GM18870 (cell line): ENCODE results near the gene AGK.
"Not testable (repeated sequence)": the region's sequence is repeated elsewhere in the genome, so short reads cannot be mapped to it uniquely, and the experiment has no call there.

ENCODE experiments used
- ATAC-seq: cut with Tn5 transposase; IDR thresholded peaks from one replicate; pipeline ENCODE4 v1.9.1; 2021; ENCODE audit warnings: moderate library complexity; ENCODE audit not compliant: unreplicated experiment

The AGK gene

DNA sequence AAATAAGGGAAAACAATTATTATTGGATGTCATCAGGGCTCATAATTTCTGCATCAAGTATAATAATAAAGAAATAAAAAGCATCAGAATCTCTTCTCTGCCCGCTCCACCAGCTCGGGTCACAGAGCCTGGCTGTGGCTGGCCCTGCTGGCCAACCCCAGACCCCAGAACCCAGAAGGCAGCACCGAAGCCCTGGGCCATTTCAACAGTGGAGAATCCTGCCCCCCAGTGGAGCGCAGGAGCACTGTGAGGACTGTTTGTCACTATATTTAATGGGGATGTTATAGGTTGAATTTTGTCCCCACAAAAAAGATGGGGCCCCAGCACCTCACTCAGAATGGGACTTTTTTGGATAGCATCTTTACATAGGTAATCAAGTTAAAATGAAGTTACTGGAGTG, 123.5 kb downstream of the AGK start:
- ATAC-seq = no peak

DNA sequence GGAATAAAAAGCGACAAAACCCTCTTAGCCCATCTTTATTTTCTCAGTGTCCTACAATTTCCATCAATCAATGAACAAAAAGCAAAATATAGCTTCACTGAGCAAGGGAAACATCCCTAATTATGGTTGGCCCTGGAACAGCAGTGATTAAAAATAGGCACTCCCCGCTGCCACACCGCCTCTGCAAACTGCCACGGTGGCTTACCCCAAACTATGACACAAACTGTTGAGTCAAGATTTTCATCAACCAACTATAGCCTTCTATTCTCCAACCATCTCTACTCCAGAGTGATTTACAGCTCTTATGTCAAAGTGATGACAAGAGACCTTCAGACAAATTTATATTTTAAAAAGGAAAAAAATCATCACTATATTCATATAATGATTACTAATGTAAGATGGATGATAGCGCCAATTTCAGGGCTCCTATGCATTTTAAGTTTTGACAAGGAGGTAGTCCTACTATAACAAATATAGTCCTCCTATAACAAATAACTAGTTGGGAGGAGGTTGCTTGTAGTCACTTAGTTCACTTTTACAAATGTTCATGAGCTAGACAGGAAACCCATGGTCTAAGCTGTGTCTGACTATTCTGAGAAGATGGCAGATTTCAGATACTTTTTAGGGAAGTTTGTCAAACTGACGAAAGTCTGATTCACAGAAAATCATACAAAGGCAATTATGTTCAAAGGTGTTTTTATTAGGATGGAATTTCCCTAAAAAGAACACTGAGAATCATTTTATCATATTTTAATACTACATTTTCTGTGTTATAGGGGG, 124.4 kb downstream of the AGK start:
- no peak for ATAC-seq

DNA sequence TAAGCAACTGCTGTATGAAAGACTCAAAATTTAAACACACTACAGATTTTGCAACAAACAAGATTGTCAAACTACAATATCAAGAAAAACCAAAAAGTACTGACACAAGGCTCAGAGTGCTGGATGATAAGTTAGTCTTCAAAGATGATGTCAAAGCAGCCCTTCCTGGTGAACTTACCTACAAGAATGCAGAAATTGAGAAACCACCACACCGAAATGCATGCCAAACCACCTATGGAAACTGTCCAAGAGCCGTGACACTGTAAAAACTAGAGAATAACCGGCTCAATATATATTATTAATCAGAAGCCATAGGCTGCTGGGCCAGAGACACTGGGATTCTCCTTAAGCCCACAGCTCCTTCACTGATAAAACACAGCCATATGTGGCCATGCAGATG, 125.4 kb downstream of the AGK start:
- no peak for ATAC-seq

DNA sequence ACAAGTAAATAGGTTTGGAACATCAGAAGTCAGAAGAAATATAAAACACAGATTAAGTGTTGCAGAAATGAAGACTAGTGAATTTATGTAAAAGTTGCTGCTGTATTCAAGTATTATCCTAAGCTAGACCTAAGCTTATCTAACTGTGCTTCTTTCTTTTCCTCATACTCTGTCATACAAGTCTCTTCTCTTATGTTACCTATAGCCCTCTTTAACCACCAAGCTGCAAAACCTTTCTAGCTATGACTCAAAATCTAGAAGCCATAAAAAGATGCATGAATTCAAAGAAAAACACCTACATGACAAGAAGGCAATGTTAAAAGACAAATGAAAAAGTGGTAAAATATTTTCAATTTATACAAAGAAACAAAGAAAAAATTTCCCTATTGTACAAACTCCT, 127.8 kb downstream of the AGK start:
- peak; percentile 68 for ATAC-seq

DNA sequence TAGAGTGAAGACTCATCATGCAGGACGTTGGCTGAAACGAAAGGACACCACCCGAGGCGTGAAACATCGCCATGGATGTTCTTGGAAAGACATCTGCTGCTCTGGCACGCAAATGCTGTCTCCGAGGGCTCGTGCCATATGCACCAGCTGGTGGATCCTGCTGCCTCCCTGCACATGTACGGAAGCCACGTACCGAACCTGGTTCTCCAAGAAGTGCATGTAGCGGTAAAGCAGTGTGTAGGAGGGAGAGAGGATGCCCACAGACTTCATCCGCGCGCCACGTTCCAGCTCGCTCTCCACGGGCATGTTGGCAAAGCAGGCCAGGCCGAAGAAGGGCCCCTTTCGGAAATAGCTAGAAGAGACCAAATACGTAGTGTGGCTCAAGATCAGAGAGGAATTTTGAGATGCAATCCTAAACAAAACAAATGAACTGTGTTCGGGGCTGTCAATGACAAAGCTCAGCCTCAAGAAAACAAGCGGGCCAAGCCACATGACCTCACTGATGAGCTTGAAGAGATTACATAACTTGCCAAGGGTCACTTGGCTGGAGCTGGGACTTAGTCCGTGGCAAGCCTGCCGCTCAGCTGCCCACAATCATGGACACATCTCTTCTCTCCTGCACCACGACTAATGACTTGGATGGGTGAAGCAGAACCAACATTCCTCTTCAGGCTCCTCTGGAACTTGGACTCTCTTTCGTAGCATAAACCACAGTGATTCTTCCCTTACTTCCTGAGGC, 134.2 kb downstream of the AGK start:
- no peak for ATAC-seq

DNA sequence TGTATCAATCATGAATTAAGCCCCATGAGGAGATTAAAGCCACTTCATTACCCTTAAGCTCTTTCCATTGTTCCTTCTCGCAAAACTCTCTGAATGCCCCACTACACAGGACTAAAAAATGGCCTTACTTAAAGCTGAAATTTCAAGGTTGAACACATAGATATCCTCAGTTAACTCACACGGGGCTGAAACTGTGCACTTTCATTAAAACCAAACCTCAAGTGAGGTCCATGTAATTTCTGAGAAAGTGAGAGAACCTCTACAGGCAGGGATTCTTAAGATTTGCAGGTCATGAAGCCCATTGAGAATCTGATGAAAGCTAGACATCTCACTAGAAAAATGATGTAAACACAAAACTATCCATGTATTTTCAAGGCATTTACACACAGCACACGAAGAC, 134.9 kb downstream of the AGK start:
- ATAC-seq = no peak

DNA sequence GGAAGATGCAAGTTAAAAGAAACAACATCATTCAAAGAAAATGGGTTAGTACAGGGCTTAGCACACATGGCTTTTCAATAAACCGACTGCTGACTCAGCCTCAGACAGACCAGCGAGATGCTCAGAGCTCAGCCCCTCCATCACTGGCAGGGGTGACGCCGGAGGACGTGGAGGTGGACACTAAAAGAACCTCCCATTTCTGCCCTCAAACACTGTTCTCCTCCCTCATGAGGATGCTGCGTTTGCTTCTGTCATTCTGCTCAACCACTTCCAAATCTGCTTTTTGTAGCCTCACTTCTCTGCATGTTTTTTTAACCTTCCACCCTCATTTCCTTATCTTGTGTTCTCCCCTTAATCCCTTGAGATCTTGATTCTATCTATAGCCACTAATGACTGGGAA, 135.5 kb downstream of the AGK start:
- no peak for ATAC-seq

DNA sequence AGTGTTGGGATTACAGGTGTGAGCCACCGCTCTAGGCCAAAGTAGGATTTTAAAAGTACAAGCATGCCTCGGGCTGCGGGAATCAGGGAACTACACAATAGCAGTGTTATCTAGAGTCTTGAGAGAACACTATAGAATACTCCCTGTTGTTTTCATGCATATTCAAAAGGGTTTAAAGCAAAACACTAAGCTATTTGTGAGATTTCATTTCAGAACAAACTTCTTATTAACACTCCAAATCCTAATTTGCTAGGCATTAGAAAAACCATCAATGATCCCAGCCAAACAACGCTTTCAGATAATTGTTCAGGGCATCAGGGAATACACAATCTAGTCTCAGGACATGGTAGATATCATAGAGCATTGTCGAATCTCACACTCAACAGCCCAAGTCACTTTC, 136.8 kb downstream of the AGK start:
- ATAC-seq = no peak

DNA sequence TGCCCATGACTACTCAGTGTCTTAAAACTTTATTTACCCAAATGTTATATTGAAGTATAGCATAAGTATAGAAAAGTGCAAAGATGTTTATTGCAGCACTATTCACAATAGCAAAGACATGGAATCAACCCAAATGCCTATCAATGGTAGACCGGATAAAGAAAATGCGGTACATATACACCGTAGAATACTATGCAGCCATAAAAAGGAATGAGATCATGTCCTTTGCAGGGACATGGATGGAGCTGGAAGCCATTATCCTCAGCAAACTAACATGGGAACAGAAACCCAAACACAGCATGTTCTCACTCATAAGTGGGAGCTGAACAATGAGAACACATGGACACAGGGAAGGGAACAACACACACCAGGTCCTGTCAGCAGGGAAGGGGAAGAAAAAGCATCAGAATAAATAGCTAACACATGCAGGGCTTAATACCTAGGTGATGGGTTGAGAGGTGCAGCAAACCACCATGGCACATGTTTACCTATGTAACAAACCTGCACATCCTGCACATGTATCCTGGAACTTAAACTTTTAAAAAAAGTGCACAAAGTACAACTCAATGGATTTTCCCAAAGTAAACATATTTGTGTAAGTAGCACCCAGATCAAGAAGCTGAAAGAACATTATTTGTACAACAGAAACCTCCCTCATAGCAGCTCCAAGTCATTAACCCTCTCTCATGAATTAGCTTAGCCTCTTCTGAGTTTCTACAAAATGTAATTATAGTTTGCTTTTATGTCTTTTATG, 138.0 kb downstream of the AGK start:
- ATAC-seq = not testable (repeated sequence)

DNA sequence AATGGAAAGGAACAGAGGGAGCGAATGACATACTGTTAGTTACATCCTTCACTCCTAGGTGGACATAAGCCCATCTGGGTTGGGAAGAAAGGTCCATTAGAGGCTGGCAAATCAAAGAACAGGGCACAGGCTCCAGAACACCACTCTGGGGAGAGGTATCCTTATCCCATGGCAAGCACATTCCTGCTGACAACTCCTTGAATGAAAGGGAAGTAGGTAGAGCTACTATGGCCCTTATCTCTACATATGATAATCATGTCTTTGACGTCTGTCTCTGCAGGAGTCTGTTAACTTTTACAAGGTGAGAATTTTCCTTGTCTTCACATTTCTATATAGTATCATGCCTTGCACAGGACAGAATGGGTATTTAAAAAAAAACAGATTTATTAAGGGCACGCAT, 140.3 kb downstream of the AGK start:
- no peak for ATAC-seq

DNA sequence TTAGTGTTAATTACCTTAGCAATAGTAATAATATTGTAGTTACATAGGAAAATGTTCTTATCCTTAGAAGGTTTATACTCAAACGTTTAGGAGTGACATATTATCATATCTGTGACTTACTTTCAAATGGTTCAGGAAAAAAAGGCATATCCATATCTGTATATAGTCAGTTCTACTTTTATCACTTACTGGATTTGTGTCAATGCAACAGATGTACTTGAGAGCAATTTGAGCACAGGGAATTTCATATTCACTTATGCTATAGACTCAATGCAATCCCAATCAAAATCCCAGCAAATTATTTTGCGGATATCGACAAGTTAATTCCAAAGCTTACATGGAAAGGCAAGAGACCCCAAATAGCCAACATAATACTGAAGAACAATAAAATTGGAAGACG, 140.8 kb downstream of the AGK start:
- ATAC-seq = no peak

DNA sequence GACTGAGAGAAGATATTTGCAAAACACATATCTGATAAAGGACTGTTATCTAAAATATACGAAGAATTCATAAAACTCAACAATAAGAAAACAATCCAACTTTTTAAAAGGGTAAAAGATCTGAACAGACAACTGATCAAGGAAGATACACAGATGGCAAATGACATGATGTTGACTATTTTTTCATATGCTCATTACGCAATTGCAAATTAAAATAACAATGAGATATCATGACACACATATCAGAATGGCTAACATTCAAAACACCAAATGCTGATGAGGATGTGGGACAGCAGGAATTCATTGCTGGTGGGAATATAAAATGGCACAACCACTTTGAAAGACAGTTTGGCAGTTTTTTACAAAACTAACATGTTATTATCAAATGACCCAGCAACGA, 141.9 kb downstream of the AGK start:
- no peak for ATAC-seq

DNA sequence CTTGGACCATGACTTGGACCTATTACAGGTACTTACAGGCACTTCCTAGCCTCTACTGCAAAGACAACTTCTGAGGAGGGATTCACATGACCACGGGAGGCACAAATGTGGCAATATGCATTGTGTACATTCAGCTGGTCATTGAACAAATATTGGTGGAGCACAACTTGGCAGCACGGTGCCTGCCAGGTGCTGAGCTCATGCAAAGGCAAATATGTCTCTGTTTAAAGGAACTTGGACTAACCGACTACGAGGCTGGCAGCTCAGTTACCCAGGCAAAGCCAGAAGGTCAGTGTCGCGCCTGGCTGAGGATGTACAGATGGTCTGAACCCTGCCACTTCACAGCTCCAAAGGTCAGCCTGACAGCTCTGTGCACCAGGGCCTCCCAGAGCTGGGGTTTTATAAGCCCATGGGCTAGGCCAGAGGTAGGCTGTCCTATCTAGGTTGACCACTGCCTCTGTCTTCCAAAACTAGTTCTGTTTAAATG, 144.6 kb downstream of the AGK start:
- no peak for ATAC-seq

DNA sequence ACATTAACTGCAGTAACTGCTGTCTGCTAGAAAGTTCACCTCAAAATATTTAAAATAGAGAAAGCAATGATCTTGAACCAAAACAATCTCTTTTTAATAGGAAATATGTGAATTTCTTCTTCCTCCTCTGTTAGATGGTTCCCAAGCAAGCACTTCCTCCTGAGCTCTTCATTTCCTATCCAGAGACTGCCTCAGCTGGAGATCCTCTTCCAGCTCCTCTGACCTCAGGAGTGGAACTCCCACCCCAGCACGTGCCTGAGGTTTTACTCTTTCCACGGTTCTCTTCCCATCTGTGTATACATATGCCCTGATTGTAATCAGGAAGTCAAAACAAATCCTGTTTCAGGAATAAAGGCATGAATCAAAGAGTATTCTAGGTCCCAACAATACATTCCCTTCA, 145.1 kb downstream of the AGK start:
- ATAC-seq = no peak

DNA sequence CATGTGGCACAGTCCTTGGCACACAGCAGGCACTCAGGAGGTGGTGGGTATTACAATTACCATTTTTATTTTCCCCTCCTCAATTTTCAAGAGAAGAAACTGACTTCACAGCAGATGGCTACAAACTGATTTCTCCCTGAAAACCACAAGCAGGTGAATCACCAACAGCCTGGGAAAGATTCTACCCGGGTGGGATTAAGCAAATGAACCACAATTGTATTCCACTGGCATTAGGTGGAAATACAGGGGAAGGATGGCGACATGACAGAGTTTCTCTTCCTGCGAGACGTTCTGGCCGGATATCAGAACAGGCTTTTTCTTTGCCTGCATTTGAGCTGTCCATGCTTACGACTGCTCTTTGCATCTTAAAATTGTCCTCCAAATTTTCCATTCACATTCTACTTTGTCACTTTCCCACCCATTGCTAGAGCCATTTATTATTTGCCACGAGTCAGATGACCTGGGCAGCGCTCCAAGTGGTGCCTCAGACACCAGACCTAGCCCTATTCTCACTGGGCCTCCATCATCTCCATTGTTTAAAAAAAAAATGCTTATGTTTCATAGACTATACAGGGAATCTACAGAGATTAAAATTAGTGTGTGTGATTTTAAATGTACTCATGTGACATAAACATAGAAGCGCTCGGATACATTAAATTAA, 146.1 kb downstream of the AGK start:
- ATAC-seq = no peak

DNA sequence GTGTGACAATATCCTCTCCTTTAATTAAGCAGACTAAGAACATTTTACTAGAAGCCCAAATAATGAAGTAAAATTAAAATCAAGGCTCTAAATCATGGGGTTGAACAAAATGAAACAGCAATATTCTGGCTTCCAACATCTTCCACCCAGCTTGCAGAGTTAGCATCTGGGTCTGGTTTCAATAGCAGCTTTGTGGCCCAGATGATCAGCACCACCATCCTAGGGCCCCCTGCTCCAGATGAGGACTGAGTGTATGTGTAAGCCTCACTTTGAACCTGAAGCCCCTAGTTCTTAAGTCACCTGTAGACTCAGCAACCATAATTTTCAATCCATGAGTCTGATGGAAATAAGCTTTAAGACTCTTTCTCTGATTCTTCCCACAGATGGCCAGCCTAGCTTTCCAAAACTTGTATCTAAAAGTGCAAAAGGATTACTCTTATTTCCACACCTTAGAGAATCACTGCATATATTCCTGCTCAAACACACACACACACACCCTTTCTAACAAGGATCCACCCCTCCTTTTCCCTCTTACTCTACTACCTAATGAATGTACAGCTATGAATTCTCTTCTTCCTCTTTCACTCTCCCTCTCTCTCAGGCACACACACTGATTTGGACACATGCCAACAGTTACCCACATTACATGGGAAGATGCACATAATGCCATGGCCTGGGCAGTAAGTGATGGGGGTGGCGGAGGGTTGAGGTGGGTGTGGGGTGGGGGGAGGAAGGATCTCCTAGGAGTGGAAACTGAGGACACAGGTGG, 147.2 kb downstream of the AGK start:
- ATAC-seq = no peak

DNA sequence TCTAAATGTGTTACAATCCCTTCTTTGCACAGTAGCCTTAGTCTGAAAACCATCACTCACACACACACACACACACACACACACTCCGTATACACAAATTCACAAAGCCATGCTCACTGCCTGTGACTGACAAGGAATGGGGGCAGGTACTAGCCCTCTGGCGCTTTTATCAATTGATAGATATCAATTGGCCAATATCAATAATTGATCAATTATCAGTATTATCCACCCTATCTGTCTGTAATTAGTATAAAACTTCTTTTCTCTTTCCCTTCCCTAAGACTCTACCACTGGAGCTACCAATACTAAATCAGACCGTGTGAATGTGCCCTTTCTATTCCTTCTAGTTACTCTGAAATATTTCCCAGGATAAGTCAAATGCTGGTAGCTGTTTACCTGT, 148.7 kb downstream of the AGK start:
- no peak for ATAC-seq

DNA sequence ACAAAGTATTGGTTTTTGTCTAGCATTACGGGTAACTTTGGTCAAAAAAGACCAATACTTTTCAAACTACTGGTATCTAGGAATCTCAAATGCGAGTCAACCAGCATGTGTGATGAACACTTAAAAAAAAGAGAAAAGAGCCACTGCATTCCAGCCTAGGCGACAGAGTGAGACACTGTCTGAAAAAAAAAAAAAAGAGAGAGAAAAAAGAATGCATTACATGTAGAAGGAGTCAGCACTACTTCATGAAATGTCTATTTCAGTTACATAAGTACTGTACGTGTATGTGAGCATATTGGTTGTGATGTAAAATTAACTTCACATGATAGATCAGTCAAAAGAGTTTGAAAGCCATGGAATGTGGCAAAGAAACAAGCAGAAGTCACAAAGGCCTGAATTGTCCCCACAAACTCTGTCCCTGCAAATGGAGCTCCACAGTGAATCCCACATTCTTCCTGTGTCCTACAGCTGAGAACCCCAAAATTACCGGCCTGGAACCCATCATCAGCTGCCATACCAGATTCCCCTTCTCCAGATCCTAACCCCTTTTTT, 149.2 kb downstream of the AGK start:
- no peak for ATAC-seq

DNA sequence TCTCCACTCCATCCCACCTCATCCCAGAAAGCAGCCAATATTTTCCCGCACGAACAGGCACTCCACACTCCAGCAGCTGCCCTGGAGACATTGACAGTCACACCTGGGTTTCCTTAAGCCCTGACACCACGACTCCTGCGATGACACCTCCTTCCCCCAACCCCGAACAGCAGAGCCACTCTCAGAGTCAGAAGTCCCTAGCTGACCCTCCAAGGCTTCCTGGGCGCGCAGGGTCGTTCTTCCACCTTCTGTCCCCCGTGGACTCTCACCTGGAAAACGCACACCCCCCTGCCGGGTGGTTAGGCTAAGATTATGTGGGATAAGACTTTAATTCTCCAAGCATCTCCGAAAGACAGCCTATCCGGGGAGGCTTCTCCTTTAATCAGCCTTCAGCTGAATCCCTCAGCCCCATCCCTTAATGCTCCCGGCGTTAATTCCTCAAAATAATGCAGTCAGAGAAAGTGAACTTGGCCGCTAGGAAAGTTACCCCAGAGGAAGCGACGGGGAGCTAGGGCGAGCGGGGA, 149.7 kb downstream of the AGK start:
- no peak for ATAC-seq

DNA sequence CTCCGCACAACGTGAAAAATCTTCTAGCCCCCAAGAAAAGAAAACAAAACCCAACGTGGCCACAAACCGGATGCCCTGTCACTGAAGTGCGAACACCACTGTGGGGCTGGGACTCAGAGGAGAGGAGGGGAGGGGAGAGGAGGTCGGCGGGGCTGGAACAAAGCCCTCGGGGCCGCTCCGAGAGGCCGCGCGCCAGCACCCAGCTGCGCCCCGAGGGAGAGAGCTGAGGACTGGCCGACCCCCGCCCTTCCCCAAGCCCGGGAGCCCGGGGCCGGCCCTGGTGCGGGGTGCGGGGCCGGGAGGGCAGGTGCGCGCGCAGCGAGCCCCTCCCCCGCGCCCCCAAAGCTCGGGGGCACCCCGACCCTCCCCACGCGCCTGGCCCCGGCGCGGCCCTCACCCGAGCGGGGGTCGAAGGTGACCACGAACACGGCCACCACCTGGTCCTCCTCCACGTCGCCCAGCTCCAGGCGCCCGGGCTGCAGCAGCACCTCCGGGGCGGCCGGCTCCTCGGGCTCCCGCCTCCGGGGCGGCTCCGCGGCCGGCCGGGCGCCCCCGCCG, 150.4 kb downstream of the AGK start:
- peak; percentile 51 for ATAC-seq
